COLO668 (cell line): ENCODE results near the gene PCDHA13.
"Not testable (repeated sequence)": the region's sequence is repeated elsewhere in the genome, so short reads cannot be mapped to it uniquely, and the experiment has no call there.

ENCODE experiments used
- DNase-seq: peaks from one replicate; lab custom pipeline; 2025; ENCODE audit not compliant: unreplicated experiment; lab: John Stamatoyannopoulos, UW

PCDHA13 gene

GRCh38 chr5:140869555-140869886 is 12.4 kb upstream of the PCDHA13 start:
- no peak for DNase-seq

DNA sequence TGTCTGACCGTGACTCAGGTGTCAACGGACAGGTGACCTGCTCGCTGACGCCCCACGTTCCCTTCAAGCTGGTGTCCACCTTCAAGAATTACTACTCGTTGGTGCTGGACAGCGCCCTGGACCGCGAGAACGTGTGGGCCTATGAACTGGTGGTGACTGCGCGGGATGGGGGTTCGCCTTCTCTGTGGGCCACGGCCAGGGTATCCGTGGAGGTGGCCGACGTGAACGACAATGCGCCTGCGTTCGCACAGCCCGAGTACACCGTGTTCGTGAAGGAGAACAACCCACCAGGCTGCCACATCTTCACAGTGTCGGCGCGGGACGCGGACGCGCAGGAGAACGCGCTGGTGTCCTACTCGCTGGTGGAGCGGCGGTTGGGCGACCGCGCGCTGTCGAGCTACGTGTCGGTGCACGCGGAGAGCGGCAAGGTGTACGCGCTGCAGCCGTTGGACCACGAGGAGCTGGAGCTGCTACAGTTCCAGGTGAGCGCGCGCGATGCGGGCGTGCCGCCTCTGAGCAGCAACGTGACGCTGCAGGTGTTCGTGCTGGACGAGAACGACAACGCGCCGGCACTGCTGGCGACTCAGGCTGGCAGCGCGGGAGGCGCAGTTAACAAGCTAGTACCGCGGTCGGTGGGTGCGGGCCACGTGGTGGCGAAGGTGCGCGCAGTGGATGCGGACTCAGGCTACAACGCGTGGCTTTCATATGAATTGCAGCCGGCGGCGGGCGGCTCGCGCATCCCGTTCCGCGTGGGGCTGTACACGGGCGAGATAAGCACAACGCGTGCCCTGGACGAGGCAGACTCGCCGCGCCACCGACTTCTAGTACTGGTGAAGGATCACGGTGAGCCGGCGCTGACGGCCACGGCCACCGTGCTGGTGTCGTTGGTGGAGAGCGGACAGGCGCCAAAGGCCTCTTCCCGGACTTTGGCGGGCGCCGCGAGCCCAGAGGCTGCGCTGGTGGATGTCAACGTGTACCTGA is 11.4 kb upstream of the PCDHA13 start:
- DNase-seq, result no peak

- no peak for DNase-seq
These were observed 6.5 kb upstream of the PCDHA13 start, which contains the start of gene PCDHA12 for GRCh38 chr5:140875085-140876065. Gene PCDHA12 (plus strand): TSS chr5:140875308. CDS start chr5:140875473, 165 bp downstream.

DNA sequence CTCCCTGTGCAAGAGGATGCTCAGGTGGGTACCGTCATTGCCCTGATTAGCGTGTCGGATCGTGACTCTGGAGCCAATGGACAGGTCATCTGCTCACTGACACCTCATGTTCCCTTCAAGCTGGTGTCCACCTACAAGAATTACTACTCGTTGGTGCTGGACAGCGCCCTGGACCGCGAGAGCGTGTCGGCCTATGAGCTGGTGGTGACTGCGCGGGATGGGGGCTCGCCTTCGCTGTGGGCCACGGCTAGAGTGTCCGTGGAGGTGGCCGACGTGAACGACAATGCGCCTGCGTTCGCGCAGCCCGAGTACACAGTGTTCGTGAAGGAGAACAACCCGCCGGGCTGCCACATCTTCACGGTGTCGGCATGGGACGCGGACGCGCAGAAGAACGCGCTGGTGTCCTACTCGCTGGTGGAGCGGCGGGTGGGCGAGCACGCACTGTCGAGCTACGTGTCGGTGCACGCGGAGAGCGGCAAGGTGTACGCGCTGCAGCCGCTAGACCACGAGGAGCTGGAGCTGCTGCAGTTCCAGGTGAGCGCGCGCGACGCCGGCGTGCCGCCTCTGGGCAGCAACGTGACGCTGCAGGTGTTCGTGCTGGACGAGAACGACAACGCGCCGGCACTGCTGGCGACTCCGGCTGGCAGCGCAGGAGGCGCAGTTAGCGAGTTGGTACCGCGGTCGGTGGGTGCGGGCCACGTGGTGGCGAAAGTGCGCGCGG is 5.2 kb upstream of the PCDHA13 start:
- not testable (repeated sequence) for DNase-seq

- no peak for DNase-seq
These were observed 4.7 kb upstream of the PCDHA13 start for GRCh38 chr5:140877262-140877581.

GRCh38 chr5:140882591-140882899 is 621 bp downstream of the PCDHA13 start:
- peak; percentile 45 for DNase-seq

DNA sequence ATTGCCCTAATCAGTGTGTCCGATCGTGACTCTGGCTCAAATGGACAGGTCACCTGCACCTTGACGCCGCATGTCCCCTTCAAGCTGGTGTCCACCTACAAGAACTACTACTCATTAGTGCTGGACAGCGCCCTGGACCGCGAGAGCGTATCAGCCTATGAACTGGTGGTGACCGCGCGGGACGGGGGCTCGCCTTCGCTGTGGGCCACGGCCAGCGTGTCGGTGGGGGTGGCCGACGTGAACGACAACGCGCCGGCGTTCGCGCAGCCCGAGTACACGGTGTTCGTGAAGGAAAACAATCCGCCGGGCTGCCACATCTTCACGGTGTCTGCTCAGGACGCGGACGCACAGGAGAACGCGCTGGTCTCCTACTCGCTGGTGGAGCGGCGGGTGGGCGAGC is 1.4 kb downstream of the PCDHA13 start:
- DNase-seq, result no peak

DNA sequence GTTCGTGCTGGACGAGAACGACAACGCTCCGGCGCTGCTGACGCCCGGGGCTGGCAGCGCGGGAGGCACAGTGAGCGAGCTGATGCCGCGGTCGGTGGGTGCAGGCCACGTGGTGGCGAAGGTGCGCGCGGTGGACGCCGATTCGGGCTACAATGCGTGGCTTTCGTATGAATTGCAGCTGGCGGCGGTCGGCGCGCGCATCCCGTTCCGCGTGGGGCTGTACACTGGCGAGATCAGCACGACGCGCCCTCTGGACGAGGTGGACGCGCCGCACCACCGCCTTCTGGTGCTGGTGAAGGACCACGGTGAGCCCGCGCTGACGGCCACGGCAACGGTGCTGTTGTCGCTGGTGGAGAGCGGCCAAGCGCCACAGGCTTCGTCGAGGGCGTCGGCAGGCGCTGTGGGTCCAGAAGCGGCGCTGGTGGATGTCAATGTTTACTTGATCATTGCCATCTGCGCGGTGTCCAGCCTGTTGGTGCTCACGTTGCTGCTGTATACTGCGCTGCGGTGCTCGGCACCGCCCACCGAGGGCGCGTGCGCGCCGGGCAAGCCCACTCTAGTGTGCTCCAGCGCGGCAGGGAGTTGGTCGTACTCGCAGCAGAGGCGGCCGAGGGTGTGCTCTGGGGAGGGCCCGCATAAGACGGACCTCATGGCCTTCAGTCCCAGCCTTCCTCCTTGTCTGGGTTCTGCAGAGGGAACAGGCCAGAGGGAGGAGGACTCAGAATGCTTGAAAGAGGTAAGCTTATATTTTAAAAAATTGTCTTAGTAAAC is 2.2 kb downstream of the PCDHA13 start:
- no peak for DNase-seq

DNA sequence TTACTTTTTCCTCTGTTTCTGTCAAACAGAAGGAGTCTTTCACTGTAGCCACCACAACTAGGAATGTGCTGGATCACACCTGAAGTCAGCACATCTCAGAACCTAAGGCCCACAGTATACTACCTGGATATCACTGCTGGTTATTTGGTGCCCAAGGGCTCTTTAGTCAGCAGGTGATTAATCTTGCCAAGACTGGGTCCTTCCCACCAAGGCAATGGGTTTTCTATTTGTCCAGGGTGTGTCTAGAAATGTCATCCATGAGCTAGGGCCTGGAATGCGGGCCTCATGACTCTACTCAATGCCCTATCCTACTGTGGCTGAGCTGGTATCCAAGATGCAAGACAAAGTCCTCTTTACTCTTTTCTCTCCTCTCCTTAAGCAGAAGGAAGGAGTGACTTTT is 34.4 kb downstream of the PCDHA13 start:
- DNase-seq, result no peak

- no peak for DNase-seq
These were observed 41.7 kb downstream of the PCDHA13 start for GRCh38 chr5:140923601-140924000.

DNA sequence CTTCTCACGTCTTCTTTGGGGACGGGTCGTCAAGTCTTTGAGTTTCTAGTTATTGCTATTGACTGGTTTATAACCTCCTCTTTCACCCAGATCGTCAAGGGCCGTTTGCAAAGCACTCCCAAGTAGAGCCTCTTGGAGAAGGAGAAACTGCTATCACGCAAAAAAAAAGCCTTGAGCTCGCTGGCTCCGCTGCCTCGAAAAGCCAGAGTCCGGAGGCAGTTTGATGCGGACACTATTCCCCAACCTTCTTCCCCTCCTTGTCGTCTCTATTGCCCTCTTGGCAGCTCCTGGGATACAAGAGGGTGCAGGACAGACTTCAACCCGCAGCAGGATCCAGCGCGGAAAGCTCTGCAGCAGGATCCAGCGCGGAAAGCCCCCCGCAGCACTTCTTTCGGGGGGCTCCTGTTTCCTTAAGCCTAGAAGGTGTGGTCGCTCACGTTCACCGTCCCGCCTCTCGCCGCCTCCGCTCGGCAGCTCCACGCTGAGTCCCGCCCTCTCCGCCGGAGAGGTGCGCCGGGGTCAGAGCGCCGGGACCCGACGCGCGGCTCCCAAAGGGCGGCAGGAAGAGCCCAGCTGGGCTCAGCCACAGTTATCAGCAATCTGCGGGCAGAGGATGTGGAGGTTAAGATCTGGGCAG is 44.0 kb downstream of the PCDHA13 start, which contains the start of gene PCDHAC1:
Gene PCDHAC1, plus strand, starts transcription at position 494 of the 637 bp plus-strand sequence. CDS start 594 bp downstream, outside the sequence.
- DNase-seq, result peak; percentile 69

DNA sequence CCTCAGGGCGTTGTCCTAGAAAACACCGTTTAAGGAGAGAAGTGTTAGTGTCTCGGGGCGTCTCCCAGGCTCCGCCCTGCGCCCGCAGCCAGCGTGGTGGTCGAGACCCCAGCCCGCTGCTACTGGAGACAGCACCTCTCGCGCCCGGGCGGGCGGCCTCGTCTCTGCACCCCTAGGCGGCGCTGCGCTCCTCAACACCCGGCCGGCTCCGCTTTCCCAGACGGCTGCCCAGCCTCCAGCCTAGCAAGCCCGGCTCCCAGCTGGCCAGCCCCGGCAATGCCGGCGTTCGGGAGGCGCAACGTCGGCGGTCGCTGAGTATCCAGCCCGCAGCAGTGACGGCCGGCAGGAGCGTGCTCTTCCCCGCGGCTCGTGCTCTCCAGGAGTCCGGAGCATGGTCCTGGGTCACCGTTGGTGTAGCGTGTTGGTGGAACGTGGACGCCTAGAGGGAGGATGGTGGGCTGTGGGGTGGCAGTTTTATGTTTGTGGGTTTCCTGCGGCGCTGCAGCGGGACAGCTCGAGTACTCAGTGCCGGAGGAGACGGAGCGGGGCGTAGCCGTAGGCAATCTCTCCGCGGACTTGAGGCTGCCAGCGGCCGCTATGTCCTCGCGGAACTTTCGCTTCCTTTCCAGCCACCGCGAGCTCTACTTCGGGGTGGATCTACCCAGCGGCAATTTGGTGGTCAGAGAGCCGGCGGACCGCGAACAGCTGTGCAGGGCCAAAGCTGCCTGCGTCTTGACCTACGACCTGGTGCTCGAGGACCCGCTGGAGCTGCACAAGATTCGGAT is 44.7 kb downstream of the PCDHA13 start:
- peak; percentile 89 for DNase-seq

- no peak for DNase-seq
These were observed 45.3 kb downstream of the PCDHA13 start for GRCh38 chr5:140927228-140927573.
